ENCODE results near the gene TMPRSS7.

Gene TMPRSS7

GRCh38 chr3:112095731-112096130 is 61.2 kb downstream of the TMPRSS7 start:
- no peak for DNase-seq (ENCODE audit: low read depth in 1 of 2, low spot score in 1 of 2)

- DNase-seq (ENCODE audit: low read depth in 1 of 2, low spot score in 1 of 2): no peak
These were observed 61.6 kb downstream of the TMPRSS7 start for GRCh38 chr3:112096176-112096575.

GRCh38 chr3:112097378-112097777 is 62.8 kb downstream of the TMPRSS7 start:
- peak in 1 of 2 donors; percentile 38 for DNase-seq (ENCODE audit: low read depth in 1 of 2, low spot score in 1 of 2)

DNA sequence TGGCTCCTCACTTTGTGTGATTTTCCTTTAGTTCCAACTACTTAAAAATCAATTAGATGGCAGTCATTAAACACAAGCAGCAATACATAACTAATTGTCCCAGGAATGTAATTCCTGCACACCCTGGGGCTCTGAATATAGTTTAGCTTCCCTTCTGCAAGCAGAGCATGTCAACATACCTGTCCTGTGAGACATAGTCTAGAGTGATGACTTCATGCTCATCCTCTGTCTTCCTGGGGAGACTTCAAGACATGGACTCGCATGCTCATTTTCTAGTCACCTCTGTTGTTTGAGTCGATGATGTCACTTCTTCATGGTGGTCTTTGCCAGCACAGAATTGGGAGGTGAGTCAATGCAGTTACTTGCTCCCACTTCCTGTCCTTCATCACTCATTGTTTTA is 67.4 kb downstream of the TMPRSS7 start:
- no peak for DNase-seq (ENCODE audit: low read depth in 1 of 2, low spot score in 1 of 2)

- DNase-seq (ENCODE audit: low read depth in 1 of 2, low spot score in 1 of 2): no peak
These were observed 70.2 kb downstream of the TMPRSS7 start for GRCh38 chr3:112104774-112105173.

DNA sequence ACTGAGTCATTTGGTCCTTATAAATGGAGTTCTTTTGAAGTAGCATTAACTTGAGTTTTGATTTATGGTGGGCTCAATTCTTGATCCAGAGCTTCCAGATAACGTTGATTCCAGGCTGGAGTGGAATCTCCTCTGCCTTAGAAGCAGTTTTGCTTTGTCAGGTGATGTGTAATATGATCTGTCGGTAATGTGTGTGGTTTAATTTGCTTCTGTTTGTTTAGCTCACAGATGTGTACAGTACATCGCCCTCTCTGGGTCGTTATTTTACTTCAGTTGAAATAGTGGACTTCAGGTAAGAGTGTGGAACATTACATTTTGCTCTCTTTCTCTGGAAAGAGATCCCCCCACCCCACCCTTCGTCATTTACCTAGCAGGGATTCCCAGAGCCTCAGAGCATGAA is 74.8 kb downstream of the TMPRSS7 start:
- no peak for DNase-seq (ENCODE audit: low read depth in 1 of 2, low spot score in 1 of 2)

GRCh38 chr3:112111785-112112402 is 77.4 kb downstream of the TMPRSS7 start:
- DNase-seq (ENCODE audit: low read depth in 1 of 2, low spot score in 1 of 2): peak in 1 of 2 donors; percentile 56

DNA sequence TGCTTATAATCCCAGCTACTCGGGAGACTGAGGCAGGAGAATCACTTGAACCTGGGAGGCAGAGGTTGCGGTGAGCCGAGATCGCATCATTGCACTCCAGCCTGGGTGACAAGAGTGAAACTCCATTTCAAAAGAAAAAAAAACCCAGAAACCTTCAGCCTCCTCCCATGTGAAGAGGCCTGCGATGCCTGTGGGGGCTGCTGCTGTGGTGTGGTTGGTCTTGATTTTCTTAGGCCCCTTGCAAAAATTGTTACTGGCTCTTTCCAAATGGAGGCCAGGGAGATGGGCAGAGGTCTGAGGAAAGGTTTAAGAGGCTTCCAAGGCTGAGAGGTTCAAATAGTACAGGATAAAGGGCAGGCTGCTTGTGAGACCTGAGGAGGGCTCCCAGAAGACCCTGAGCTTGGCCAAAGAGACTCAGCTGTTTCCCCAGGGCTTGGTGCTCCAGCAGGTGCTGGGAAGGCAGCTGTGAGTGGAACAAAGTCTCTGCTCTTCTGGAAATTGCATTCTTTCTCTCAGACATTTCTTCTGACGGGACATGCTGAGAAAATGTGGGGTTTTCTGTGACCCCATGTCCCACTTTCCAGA is 80.1 kb downstream of the TMPRSS7 start:
- DNase-seq (ENCODE audit: low read depth in 1 of 2, low spot score in 1 of 2): no peak

DNA sequence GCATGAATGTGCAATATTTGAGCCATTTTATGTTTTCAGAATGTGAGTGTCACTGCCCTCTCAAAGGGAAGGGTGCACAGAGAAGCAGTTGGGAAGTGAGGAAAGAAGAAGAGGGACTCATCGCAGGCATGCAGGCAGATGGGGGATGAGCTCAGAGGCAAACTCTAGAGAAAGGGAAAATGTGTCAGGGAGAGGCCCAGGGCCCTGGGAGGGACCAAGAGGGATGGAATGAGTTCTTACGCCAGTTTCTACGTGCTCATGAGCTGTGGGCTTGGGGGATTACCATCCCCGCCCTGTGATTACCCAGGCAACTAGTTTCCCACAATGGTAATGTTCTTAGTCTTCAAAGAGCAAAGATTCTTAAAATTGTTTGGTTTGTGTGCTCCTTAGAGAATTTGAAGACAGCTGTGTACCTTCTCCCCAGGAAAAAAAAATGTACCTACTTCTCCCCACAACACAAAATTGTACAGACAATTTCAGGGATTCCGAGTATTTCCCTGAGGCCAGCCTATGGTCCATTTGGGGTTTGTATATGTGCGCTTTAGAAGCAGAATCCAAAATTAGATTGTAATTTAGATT is 80.7 kb downstream of the TMPRSS7 start:
- no peak for DNase-seq (ENCODE audit: low read depth in 1 of 2, low spot score in 1 of 2)

- DNase-seq (ENCODE audit: low read depth in 1 of 2, low spot score in 1 of 2): no peak
These were observed 81.4 kb downstream of the TMPRSS7 start for GRCh38 chr3:112115806-112116383.

DNA sequence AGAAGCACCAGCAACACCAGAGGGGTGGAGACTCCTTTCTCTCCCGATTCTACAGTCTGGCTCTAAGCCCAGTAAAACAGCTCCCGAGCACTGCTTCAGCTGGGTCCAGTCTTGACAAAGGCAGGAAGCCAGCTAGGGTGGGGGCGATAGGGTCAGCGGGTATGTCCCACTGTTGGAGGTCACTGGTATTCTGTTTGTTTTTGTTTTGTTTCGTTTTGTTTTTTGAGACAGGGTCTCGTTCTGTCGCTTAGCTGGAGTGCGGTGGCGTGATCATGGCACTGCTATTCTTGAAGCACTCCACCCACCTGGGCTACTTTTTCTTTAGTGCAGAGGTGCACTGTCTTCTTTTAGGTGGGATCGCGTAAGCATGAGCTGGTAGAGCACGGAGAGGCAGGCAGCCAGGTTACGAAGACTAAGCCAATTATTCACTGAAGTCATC is 82.2 kb downstream of the TMPRSS7 start:
- no peak for DNase-seq (ENCODE audit: low read depth in 1 of 2, low spot score in 1 of 2)

DNA sequence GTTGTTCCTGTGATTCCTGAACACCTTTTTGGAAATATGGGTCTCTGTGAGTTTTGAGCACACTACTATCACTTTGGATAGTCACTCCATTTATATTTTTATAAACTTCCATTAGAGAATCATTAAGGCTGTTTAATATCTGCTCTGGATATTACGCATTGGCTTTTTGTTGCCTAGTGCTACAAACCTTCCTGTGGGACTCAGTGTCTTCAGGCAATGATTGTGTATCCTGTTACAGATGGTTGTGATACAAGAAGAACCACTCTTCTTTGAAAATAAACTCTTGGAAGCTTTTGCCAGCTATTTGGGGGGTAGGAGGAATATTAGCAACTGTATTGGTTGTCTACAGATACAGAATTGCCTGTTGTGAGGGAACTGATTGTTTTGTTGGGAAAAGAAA is 82.9 kb downstream of the TMPRSS7 start:
- no peak for DNase-seq (ENCODE audit: low read depth in 1 of 2, low spot score in 1 of 2)

GRCh38 chr3:112117841-112118571 is 83.5 kb downstream of the TMPRSS7 start:
- no peak for DNase-seq (ENCODE audit: low read depth in 1 of 2, low spot score in 1 of 2)

DNA sequence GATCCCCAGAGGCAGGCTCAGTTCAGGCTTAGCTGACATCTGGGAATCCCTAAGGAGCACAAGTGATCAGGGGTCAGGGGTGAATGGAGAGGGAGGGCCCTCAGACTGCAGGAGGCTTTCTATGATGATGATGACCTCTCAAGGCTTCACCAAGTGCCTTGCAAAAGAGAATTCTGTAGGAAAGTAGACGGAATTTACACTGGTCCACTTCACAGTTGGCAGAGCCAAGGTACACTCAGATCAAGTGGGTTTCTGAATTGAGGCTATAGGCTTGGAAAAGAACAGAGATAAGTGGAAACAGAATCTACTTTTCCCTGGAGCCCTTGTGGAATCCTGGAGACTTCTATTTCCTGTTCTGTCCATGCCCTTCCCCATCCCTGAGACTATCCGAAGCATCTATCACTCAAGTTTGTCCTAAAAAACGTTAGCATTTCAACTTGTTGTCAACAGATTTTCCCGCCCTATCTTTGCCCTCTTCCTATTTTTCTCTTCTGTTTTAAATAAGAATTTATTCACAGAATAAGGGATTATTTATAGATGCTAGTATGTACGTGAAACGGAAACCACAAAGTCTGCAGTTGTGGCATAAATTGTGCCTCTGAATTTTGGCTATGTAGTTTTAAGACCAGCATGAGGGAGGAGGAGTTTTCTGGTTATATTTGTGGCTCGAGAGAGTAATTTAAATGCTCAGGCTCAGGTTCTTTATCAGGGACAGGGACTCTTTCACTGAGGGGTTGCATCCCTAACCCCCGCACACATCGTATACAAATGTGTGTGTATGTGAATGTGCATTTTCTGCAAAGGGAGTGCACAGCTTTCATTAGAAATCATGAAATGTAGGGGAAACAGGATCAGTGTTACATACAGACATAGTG is 85.7 kb downstream of the TMPRSS7 start:
- DNase-seq (ENCODE audit: low read depth in 1 of 2, low spot score in 1 of 2): no peak

DNA sequence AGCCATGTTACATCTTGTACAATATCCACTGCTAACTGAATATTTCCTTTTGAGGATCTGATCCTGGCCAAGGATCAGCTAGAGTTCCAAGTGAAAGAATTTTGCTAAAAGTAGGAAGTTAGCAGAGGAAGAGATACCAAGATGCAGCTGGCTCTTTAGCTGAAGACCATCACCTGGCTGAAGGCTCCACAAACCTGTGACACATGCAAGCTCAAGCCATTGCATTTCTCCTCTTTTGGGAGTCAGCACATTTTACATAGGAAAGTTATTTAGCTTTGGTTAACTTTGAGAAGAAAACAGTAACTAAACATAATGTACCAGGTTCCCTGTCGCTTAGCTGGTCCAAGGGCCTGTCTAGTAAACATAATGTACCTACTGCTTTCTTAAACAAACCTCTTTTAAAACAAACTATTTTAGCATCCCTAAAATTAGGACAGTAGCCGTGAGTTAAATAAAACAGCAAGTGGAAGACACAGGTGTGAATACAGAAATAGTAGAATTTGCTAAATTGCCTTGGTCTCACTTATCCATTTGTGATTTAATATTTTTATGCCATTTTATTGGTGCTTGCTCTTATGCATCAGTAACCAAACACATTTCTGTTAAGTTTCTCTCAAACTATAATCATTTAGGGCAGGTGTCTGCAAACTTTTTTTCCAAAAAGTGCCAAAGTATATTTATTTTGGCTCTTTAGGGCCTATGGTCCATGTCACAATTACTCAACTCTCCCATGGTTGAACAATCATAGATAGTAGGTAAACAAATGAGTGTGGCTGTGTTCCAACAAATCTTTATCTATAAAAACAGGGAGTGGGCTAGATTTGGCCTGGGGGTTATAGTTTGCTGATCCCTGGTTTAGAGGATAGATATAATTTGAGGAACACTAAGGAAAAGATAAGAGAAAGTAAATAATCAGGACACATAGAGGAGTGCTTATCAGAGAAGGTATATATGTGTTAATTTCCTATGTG is 87.3 kb downstream of the TMPRSS7 start:
- no peak for DNase-seq (ENCODE audit: low read depth in 1 of 2, low spot score in 1 of 2)

DNA sequence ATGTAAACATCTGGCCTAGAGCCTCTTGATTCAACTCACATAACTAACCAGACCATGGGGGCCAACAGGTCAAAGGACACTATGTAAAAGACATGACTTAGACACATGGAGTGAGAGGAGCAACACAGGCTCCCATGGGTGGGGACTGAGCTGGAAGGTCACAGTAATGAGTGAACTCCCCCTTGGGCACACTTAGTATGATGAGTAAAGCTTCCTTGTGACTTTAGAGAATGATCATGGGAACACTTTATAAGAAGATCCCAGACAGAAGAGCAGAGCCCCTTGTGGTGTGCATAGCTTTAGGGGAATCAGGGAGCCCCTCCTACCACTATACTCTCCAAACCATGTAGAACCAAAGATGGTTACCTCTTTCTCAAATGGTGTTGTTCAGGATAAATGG is 88.3 kb downstream of the TMPRSS7 start:
- DNase-seq (ENCODE audit: low read depth in 1 of 2, low spot score in 1 of 2): no peak

GRCh38 chr3:112123548-112123947 is 89.0 kb downstream of the TMPRSS7 start:
- no peak for DNase-seq (ENCODE audit: low read depth in 1 of 2, low spot score in 1 of 2)

DNA sequence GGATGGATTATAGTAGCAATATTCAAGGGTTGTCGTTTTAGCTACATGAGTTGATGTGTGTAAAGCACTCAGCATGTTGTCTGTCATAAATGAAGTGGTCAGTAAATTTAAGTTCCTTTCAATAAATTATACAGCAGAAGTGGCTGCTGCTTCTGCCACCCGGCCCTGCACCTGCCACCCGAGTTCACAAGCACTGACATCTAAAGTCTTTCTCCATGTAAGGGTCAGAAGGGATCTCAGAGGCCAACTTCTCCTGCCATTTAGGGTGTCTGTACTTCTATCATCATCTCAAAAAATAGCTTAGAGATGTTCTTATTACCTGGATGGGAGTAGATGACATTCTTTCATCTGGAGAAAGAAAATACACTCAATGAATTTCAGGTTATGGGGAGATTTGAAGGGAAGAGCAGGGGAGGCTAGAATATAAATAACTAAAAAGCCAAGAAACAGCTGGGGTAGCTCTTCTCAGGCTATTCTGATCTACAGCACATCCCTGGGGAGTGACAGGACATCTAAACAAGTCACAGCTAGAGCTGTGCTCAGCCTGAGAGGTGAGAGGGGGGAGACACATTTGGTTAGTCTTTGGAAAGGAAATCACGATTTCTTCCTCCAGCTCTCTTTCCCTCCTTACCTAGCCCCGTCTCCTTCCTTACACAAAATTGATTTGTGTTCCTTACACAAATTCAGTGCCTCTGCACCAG is 90.5 kb downstream of the TMPRSS7 start:
- no peak for DNase-seq (ENCODE audit: low read depth in 1 of 2, low spot score in 1 of 2)

DNA sequence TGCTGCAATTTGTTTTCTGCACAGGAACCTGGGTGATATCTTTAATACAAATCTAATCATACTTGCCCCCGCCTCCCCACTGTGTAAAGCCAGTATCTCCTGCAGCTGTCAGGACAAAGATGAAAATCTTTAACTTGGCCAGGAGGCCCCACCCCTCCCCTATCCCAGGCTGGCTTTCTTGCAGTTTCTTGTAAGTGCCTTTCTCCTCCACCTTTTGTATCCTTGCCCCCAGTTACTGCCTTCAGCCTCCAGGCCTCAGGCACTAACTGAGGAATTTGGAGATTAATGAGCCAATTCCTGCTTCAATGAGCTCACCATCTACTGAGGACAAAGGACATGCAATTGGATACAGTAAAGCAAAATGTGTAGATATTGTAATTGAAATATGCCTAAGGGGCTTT is 92.0 kb downstream of the TMPRSS7 start:
- DNase-seq (ENCODE audit: low read depth in 1 of 2, low spot score in 1 of 2): no peak

Measured in activated CD4-positive, alpha-beta T cell treated with anti-CD3 and anti-CD28 coated beads, Interleukin-2, amount 50 U/mL, for 24 hours (primary cell).